ENCODE results near the gene EIF3F. TPM values are rescaled to one million over a fixed set of nuclear protein-coding genes. Genes with fewer than 3 reads are reported as not detected.

The EIF3F gene
- total and polyA plus RNA-seq, 2 donors (not counting 3 experiments of a cell fraction or from before 2014, with no cell fraction given), result 411 to 436 TPM

DNA sequence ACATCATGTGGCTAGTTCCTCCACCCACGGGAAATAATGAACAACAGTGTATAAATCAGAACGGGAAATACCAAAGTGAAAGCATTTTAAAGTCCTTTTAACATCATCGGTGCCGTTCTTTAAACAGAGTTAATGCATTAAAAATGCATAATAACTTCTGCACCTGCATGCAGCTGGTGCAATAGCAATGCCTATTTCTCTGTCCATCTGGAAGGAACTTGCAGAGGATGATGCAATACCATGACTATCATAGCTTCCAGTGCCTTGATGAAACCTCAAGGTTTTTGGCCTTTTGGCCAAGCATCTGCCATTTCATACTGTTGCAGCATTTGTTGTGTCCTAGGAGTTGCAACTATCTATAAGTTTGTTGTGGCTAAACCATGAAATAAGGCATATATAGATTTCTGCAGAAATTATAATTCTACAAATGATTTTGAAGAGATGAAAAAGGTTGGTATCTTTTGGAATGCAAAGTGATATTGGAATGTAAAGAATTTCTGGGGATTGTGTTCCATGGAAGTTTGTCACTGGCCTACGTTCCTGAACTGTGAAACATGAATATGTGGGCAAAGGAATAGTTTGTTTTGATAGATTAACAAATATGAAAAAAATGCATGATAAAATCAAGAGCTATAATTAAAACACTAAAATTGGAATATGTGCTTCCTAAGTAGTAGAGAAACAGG, 9.8 kb upstream of the EIF3F start:
- BruUV-seq (replicated peaks), result no TSS peak
- FAIRE-seq (peak; percentile 71), DNase-seq (ENCODE audit: low read depth, low spot score) (peak; percentile 84)
- intact Hi-C loops (cut with micrococcal nuclease) (loop anchor here (1.0 to 5.0 kb wide), 5 partner anchors 10 to 920 kb away; partner anchors contain the start of gene EIF3F), dilution Hi-C loops (cut with MboI; ENCODE audit: extremely low pct_ligation_motif_present, low sequenced_read_pairs) (no loop called here)
- Histone ChIP-seq H3K9ac (replicated peaks; ENCODE audit: extremely low read depth, insufficient read depth, low read length) (peak overlapping the region; percentile 46), H3K36me3 (ENCODE audit: control insufficient read depth in 2 of 2, extremely low read depth in 1 of 2, insufficient read depth in 2 of 2, low read length in 2 of 2) (no peaks in the 10 kb centered on the region), H3K9me3 (replicated peaks; ENCODE audit: control insufficient read depth, insufficient read depth, low read length) (no peaks in the 10 kb centered on the region), H3K27ac (ENCODE audit: insufficient read depth, low read depth, low read length) (peak overlapping the region; percentile 80), H3K9me1 (replicated peaks; ENCODE audit: control insufficient read depth, extremely low read depth, insufficient read depth, low read length) (no peaks in the 10 kb centered on the region), H3K4me1 (ENCODE audit: control insufficient read depth, extremely low read depth, insufficient read depth, low read length) (peaks cover 30% of the 10 kb centered on the region), H2AFZ (ENCODE audit: low read depth, low read length) (peak overlapping the region; percentile 23), H3K4me3 (replicated peaks in 1 of 3; ENCODE audit: insufficient read depth in 1 of 3, low read depth in 1 of 3, low read length in 3 of 3) (peak overlapping the region in 2 of 3 experiments; percentile 18 to 53), H3K79me2 (ENCODE audit: control insufficient read depth, insufficient read depth, low read length) (no peaks in the 10 kb centered on the region), H3K4me2 (ENCODE audit: insufficient read depth, low read length) (peak overlapping the region; percentile 90), H4K20me1 (replicated peaks; ENCODE audit: control insufficient read depth, extremely low read depth, insufficient read depth, low read length) (no peaks in the 10 kb centered on the region), H3K27me3 (ENCODE audit: control insufficient read depth in 2 of 2, insufficient read depth in 2 of 2, low read length in 2 of 2) (no peaks in the 10 kb centered on the region)
- POLR2A ChIA-PET, result interaction anchor here (1.0 kb wide), 1 partner anchor 10 kb away, joined by 3 read pairs; the partner anchor contains the start of gene EIF3F
- CTCF ChIA-PET, result interaction anchor here (0.6 to 4.9 kb wide), 9 partner anchors 9 to 122 kb away, joined by 3 to 59 read pairs (median 4); partner anchors contain the start of gene EIF3F
- TF ChIP-seq GATA2 (IDR thresholded peaks at IDR 0.05; ENCODE audit: insufficient read depth, insufficient read length, low read depth, low read length) (peak; percentile 85), POLR2A (IDR thresholded peaks at IDR 0.05; ENCODE audit: low read depth, low read length) (no peak), POLR2AphosphoS5 (IDR thresholded peaks at IDR 0.05; ENCODE audit: insufficient read depth, low read depth, low read length) (no peak), FOS (IDR thresholded peaks at IDR 0.05; ENCODE audit: borderline replicate concordance, insufficient read depth, low read length) (peak; percentile 26), JUN (IDR thresholded peaks at IDR 0.05; ENCODE audit: borderline replicate concordance, insufficient read depth, insufficient read length, low read depth) (peak; percentile 66)
- TF ChIP-seq, protein P1, sequence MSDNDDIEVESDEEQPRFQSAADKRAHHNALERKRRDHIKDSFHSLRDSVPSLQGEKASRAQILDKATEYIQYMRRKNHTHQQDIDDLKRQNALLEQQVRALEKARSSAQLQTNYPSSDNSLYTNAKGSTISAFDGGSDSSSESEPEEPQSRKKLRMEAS (IDR thresholded peaks at IDR 0.05; ENCODE audit: insufficient read depth, insufficient read length), result no peak
- TF ChIP-seq, protein P2, sequence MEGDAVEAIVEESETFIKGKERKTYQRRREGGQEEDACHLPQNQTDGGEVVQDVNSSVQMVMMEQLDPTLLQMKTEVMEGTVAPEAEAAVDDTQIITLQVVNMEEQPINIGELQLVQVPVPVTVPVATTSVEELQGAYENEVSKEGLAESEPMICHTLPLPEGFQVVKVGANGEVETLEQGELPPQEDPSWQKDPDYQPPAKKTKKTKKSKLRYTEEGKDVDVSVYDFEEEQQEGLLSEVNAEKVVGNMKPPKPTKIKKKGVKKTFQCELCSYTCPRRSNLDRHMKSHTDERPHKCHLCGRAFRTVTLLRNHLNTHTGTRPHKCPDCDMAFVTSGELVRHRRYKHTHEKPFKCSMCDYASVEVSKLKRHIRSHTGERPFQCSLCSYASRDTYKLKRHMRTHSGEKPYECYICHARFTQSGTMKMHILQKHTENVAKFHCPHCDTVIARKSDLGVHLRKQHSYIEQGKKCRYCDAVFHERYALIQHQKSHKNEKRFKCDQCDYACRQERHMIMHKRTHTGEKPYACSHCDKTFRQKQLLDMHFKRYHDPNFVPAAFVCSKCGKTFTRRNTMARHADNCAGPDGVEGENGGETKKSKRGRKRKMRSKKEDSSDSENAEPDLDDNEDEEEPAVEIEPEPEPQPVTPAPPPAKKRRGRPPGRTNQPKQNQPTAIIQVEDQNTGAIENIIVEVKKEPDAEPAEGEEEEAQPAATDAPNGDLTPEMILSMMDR (IDR thresholded peaks at IDR 0.05; ENCODE audit: extremely low read depth in 1 of 2, insufficient read depth in 1 of 2, low read depth in 1 of 2, low read length in 2 of 2), result no peak
